Cardiac muscle cell (in vitro differentiated cells and primary cell): ENCODE measurements around the gene ANKRD37. TPM values are rescaled to one million over a fixed set of nuclear protein-coding genes. Genes with fewer than 3 reads are reported as not detected.
"Not testable (repeated sequence)": the region's sequence is repeated elsewhere in the genome, so short reads cannot be mapped to it uniquely, and the experiment has no call there.

Experiments used
- DNase-seq, 2 donors: peaks; one replicate each; pipeline versions ENCODE4 v3.0.0 to v3.0.0-alpha.2; 2010 to 2017; ENCODE audit warnings: low read depth in 1 of 2, low spot score in 1 of 2
- H3K27ac ChIP-seq: fragments of 200-600 bp; sonication (generic); 2 replicates; pipeline ENCODE4 v1.5.1; 2016
- H3K27me3 ChIP-seq: fragments of 200-600 bp; sonication (generic); 2 replicates; pipeline ENCODE4 v1.6.0; 2016; ENCODE audit warnings: control low read depth
- H3K36me3 ChIP-seq: fragments of 200-600 bp; sonication (generic); 2 replicates; pipeline ENCODE4 v1.5.1; 2016; ENCODE audit warnings: control low read depth
- H3K4me1 ChIP-seq: fragments of 200-600 bp; sonication (generic); 2 replicates; pipeline ENCODE4 v1.8.1; 2017; ENCODE audit warnings: low read depth, mild to moderate bottlenecking, mixed run types
- H3K4me3 ChIP-seq: fragments of 200-600 bp; sonication (generic); 2 replicates; pipeline ENCODE4 v1.5.1; 2016; ENCODE audit warnings: mild to moderate bottlenecking
- H3K9me3 ChIP-seq: fragments of 200-600 bp; sonication (generic); 2 replicates; pipeline ENCODE4 v1.5.1; 2017; ENCODE audit warnings: low read depth, mild to moderate bottlenecking, control low read depth
- CTCF ChIP-seq: IDR thresholded peaks from 2 replicates; pipeline ENCODE4 v1.5.1; 2012; ENCODE audit warnings: low read depth, mild to moderate bottlenecking, low read length
- polyA plus RNA-seq: library from polyadenylated mRNA; unstranded; fragments of >200 nt; fragmentation: Nextera tagmentation; extraction: Ambion mirVana; gene quantifications from 2 replicates; pipeline ENCODE4 v1.2.1, GENCODE V29; 2016
- total RNA-seq: library from RNA; depleted of rRNA; stranded (reverse); fragments of >200 nt; gene quantifications from 2 replicates; pipeline ENCODE4 v1.2.3, GENCODE V29; 2016

ANKRD37 gene
- total and polyA plus RNA-seq, 2 experiments from 2014 or later = 3.8 to 18.1 TPM

GRCh38 chr4:185361872-185362271, 34.8 kb upstream of the ANKRD37 start:
- Histone ChIP-seq H3K9me3 (no peaks in the 10 kb centered on the region), H3K36me3 (peaks cover 4% of the 10 kb centered on the region), H3K4me1 (peaks cover 8% of the 10 kb centered on the region), H3K4me3 (no peak overlapping the region), H3K27me3 (no peaks in the 10 kb centered on the region), H3K27ac (no peak overlapping the region)
- DNase-seq = no peak
- no peak for TF ChIP-seq CTCF

GRCh38 chr4:185362570-185362969, 34.1 kb upstream of the ANKRD37 start:
- H3K27me3 ChIP-seq, H3K27ac ChIP-seq, DNase-seq, H3K9me3 ChIP-seq, H3K36me3 ChIP-seq, H3K4me3 ChIP-seq, H3K4me1 ChIP-seq: not testable (repeated sequence)

GRCh38 chr4:185363251-185363650, 33.4 kb upstream of the ANKRD37 start:
- Histone ChIP-seq H3K27ac (no peak overlapping the region), H3K9me3 (no peaks in the 10 kb centered on the region), H3K27me3 (no peaks in the 10 kb centered on the region), H3K36me3 (peaks cover 4% of the 10 kb centered on the region), H3K4me1 (no peaks in the 10 kb centered on the region), H3K4me3 (no peak overlapping the region)
- no peak for TF ChIP-seq CTCF
- no peak for DNase-seq

GRCh38 chr4:185364886-185365285, 31.8 kb upstream of the ANKRD37 start:
- no peak for TF ChIP-seq CTCF
- no peak overlapping the region for H3K4me3 ChIP-seq
- H3K36me3 ChIP-seq = no peaks in the 10 kb centered on the region
- no peak overlapping the region for H3K27ac ChIP-seq
- H3K9me3 ChIP-seq = no peaks in the 10 kb centered on the region
- no peaks in the 10 kb centered on the region for H3K4me1 ChIP-seq
- no peak for DNase-seq
- H3K27me3 ChIP-seq = no peaks in the 10 kb centered on the region

- TF ChIP-seq CTCF = no peak
- Histone ChIP-seq H3K4me1 (no peaks in the 10 kb centered on the region), H3K4me3 (no peak overlapping the region), H3K27ac (no peak overlapping the region), H3K36me3 (no peaks in the 10 kb centered on the region), H3K27me3 (no peaks in the 10 kb centered on the region), H3K9me3 (no peaks in the 10 kb centered on the region)
- peak in 1 of 2 donors; percentile 13 for DNase-seq
Measured at GRCh38 chr4:185369731-185370130, 26.9 kb upstream of the ANKRD37 start.

- Histone ChIP-seq H3K4me3 (no peak overlapping the region), H3K27me3 (no peaks in the 10 kb centered on the region), H3K36me3 (no peaks in the 10 kb centered on the region), H3K9me3 (no peaks in the 10 kb centered on the region), H3K4me1 (no peaks in the 10 kb centered on the region), H3K27ac (no peak overlapping the region)
- no peak for TF ChIP-seq CTCF
- DNase-seq = no peak
Measured at GRCh38 chr4:185370268-185370949, 26.2 kb upstream of the ANKRD37 start.
